Smooth muscle cell (in vitro differentiated cells): Measurements from ENCODE around the gene MAPK8. TPM values are rescaled to one million over a fixed set of nuclear protein-coding genes. Genes with fewer than 3 reads are reported as not detected.

Experiments
- DNase-seq: peaks from one replicate; lab custom pipeline; 2025; ENCODE audit not compliant: unreplicated experiment; lab: John Stamatoyannopoulos, UW
- H2AFZ ChIP-seq: fragments of 200-600 bp; sonication (generic); 2 replicates; pipeline ENCODE4 v1.6.0; 2016; ENCODE audit warnings: antibody characterized with exemption, low read depth, mild to moderate bottlenecking
- H3F3A ChIP-seq: fragments of 200-600 bp; sonication (generic); 2 replicates; pipeline ENCODE4 v1.6.0; 2017; ENCODE audit warnings: antibody characterized with exemption, low read depth
- H3K27ac ChIP-seq: fragments of 200-600 bp; sonication (generic); 2 replicates; pipeline ENCODE4 v1.5.1; 2016; ENCODE audit warnings: low read depth, mild to moderate bottlenecking
- H3K27me3 ChIP-seq: fragments of 200-600 bp; sonication (generic); 2 replicates; pipeline ENCODE4 v1.6.1; 2016; ENCODE audit warnings: low read depth, mild to moderate bottlenecking
- H3K36me3 ChIP-seq: fragments of 200-600 bp; sonication (generic); 2 replicates; pipeline ENCODE4 v1.5.1; 2016; ENCODE audit warnings: low read depth
- H3K4me1 ChIP-seq: fragments of 200-600 bp; sonication (generic); 2 replicates; pipeline ENCODE4 v1.5.1; 2016; ENCODE audit warnings: low read depth
- H3K4me2 ChIP-seq: fragments of 200-600 bp; sonication (generic); 2 replicates; pipeline ENCODE4 v1.6.0; 2016; ENCODE audit warnings: mild to moderate bottlenecking
- H3K4me3 ChIP-seq: fragments of 200-600 bp; sonication (generic); 2 replicates; pipeline ENCODE4 v1.5.1; 2016; ENCODE audit warnings: mild to moderate bottlenecking
- H3K79me2 ChIP-seq: fragments of 200-600 bp; sonication (generic); 2 replicates; pipeline ENCODE4 v1.6.0; 2016; ENCODE audit warnings: low read depth, mild to moderate bottlenecking
- H3K9ac ChIP-seq: fragments of 200-600 bp; sonication (generic); 2 replicates; pipeline ENCODE4 v1.6.0; 2016; ENCODE audit warnings: low read depth
- H3K9me3 ChIP-seq: fragments of 200-600 bp; sonication (generic); replicated peaks from 2 replicates; pipeline ENCODE4 v1.5.1; 2016; ENCODE audit warnings: low read depth
- H4K20me1 ChIP-seq: fragments of 200-600 bp; sonication (generic); 2 replicates; pipeline ENCODE4 v1.6.0; 2016; ENCODE audit warnings: low read depth
- CTCF ChIP-seq: fragments of 200-600 bp; sonication (generic); IDR thresholded peaks from 2 replicates; pipeline ENCODE4 v1.5.1; 2017; ENCODE audit warnings: borderline replicate concordance, mild to moderate bottlenecking, antibody characterized with exemption; ENCODE audit not compliant: insufficient read depth, poor library complexity, severe bottlenecking
- WGBS: methylation state at CpG from one replicate; pipeline ENCODE4 v1.1.7; 2016; ENCODE audit warnings: low lambda C conversion rate; 5-methylcytosine and 5-hydroxymethylcytosine counted together
- polyA plus RNA-seq: library from polyadenylated mRNA; unstranded; fragments of >200 nt; fragmentation: Nextera tagmentation; extraction: Ambion mirVana; gene quantifications from 2 replicates; pipeline ENCODE4 v1.2.1, GENCODE V29; 2016
- total RNA-seq: library from RNA; depleted of rRNA; stranded (reverse); fragments of >200 nt; gene quantifications from 2 replicates; pipeline ENCODE4 v1.2.3, GENCODE V29; 2014

The MAPK8 gene
- total and polyA plus RNA-seq, 2 experiments from 2014 or later = 13.1 to 45.5 TPM

GRCh38 chr10:48452879-48453412 is 146.5 kb downstream of the MAPK8 start:
- H3K4me2 ChIP-seq = no peak overlapping the region
- no peak overlapping the region for H3K4me3 ChIP-seq
- no peak overlapping the region for H2AFZ ChIP-seq
- H3F3A ChIP-seq = no peaks in the 10 kb centered on the region
- H3K27me3 ChIP-seq = no peaks in the 10 kb centered on the region
- no peaks in the 10 kb centered on the region for H3K79me2 ChIP-seq
- H3K36me3 ChIP-seq = no peaks in the 10 kb centered on the region
- no peaks in the 10 kb centered on the region for H3K9me3 ChIP-seq
- H4K20me1 ChIP-seq = no peaks in the 10 kb centered on the region
- no peak for DNase-seq
- no peak for TF ChIP-seq CTCF
- WGBS = 91% methylated on average over 6 of the region's 6 CpGs
- no peak overlapping the region for H3K9ac ChIP-seq
- H3K27ac ChIP-seq = no peak overlapping the region
- no peaks in the 10 kb centered on the region for H3K4me1 ChIP-seq

- Histone ChIP-seq H3K27me3 (no peaks in the 10 kb centered on the region), H3K4me2 (no peak overlapping the region), H3K9ac (no peak overlapping the region), H2AFZ (no peak overlapping the region), H3K9me3 (no peaks in the 10 kb centered on the region), H3K36me3 (no peaks in the 10 kb centered on the region), H3K4me3 (no peak overlapping the region), H3K27ac (no peak overlapping the region), H3K79me2 (no peaks in the 10 kb centered on the region), H3K4me1 (no peaks in the 10 kb centered on the region), H4K20me1 (no peaks in the 10 kb centered on the region), H3F3A (no peaks in the 10 kb centered on the region)
- TF ChIP-seq CTCF = no peak
- WGBS = 89% methylated on average over 19 of the region's 19 CpGs
- no peak for DNase-seq
Observed at GRCh38 chr10:48453451-48454301, 147.2 kb downstream of the MAPK8 start.

GRCh38 chr10:48454302-48455054 is 148.0 kb downstream of the MAPK8 start:
- Histone ChIP-seq H3K9ac (no peak overlapping the region), H3K79me2 (no peaks in the 10 kb centered on the region)
- 90% methylated on average over 11 of the region's 12 CpGs for WGBS

More at GRCh38 chr10:48454302-48455054, 148.0 kb downstream of the MAPK8 start:
- Histone ChIP-seq H3K36me3 (no peaks in the 10 kb centered on the region), H3F3A (no peaks in the 10 kb centered on the region), H3K4me3 (no peak overlapping the region), H3K27ac (no peak overlapping the region), H4K20me1 (no peaks in the 10 kb centered on the region), H3K27me3 (no peaks in the 10 kb centered on the region), H2AFZ (no peak overlapping the region), H3K9me3 (no peaks in the 10 kb centered on the region), H3K4me1 (no peaks in the 10 kb centered on the region), H3K4me2 (no peak overlapping the region)
- TF ChIP-seq CTCF = no peak
- DNase-seq = no peak
